22Rv1 (cell line): ENCODE measurements around the gene PCDH10.

Experiments
- CTCF ChIP-seq: fragments of 450-650 bp; IDR thresholded peaks from 2 replicates; pipeline ENCODE4 v1.5.1; 2017; ENCODE audit warnings: mild to moderate bottlenecking
- ZFX ChIP-seq: fragments of 450-650 bp; IDR thresholded peaks from 2 replicates; pipeline ENCODE4 v1.6.1; 2017; ENCODE audit warnings: antibody characterized with exemption, borderline replicate concordance

GRCh38 chr4:133151691-133152329, 2.7 kb downstream of the PCDH10 start:
- no peak for TF ChIP-seq CTCF
- TF ChIP-seq ZFX = no peak
